PFSK-1 (cell line): ENCODE measurements around the gene STAT4.

Source experiments
- FOXP2 ChIP-seq: optimal IDR thresholded peaks from 2 replicates; pipeline ENCODE3; 2011; ENCODE audit warnings: borderline replicate concordance, control low read depth, inconsistent platforms; ENCODE audit not compliant: insufficient read depth; ENCODE audit errors: extremely low read length, extremely low read depth
- POLR2AphosphoS5 ChIP-seq: IDR thresholded peaks from 2 replicates; pipeline ENCODE4 v1.6.1; 2012; ENCODE audit warnings: low read depth, mild to moderate bottlenecking, control low read depth, low read length, moderate library complexity
- SIN3A ChIP-seq: IDR thresholded peaks from 2 replicates; pipeline ENCODE4 v1.6.1; 2012; ENCODE audit warnings: mild to moderate bottlenecking, low read length, moderate library complexity, borderline replicate concordance; ENCODE audit not compliant: insufficient read depth
- TAF1 ChIP-seq: IDR thresholded peaks from 2 replicates; pipeline ENCODE4 v1.6.1; 2012; ENCODE audit warnings: low read length, control low read depth, borderline replicate concordance; ENCODE audit not compliant: insufficient read depth
- TF ChIP-seq, protein P1 (sequence below), 2 experiments: IDR thresholded peaks; 2 replicates each; pipeline versions ENCODE4 v1.6.1 to v1.8.0; 2011 to 2012; ENCODE audit warnings: low read depth in 2 of 2, low read length in 2 of 2, control low read depth in 1 of 2, inconsistent platforms in 1 of 2, mild to moderate bottlenecking in 1 of 2, moderate library complexity in 1 of 2; ENCODE audit not compliant: insufficient read depth in 1 of 2

Gene STAT4

DNA sequence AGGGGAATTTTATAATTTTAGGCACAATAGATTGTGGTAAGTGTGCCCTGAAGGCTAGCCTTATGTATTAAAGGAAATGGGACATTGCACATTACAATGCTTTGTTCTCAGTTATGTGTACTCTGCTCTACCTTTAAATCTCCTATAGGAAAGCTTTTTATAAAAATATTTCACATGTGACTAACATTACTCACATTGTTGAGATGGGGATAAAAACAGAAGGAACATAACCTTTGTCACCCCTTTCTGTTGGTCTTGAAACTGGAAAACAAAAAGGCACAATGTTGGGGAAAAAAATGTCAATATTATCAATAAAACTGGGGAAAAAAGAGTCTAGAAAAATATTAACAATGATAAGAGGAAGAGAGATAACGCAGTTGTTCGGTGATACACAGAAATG lies 119.5 kb downstream of the STAT4 start:
- TF ChIP-seq, protein P1, sequence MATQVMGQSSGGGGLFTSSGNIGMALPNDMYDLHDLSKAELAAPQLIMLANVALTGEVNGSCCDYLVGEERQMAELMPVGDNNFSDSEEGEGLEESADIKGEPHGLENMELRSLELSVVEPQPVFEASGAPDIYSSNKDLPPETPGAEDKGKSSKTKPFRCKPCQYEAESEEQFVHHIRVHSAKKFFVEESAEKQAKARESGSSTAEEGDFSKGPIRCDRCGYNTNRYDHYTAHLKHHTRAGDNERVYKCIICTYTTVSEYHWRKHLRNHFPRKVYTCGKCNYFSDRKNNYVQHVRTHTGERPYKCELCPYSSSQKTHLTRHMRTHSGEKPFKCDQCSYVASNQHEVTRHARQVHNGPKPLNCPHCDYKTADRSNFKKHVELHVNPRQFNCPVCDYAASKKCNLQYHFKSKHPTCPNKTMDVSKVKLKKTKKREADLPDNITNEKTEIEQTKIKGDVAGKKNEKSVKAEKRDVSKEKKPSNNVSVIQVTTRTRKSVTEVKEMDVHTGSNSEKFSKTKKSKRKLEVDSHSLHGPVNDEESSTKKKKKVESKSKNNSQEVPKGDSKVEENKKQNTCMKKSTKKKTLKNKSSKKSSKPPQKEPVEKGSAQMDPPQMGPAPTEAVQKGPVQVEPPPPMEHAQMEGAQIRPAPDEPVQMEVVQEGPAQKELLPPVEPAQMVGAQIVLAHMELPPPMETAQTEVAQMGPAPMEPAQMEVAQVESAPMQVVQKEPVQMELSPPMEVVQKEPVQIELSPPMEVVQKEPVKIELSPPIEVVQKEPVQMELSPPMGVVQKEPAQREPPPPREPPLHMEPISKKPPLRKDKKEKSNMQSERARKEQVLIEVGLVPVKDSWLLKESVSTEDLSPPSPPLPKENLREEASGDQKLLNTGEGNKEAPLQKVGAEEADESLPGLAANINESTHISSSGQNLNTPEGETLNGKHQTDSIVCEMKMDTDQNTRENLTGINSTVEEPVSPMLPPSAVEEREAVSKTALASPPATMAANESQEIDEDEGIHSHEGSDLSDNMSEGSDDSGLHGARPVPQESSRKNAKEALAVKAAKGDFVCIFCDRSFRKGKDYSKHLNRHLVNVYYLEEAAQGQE (IDR thresholded peaks at IDR 0.05; ENCODE audit: insufficient read depth in 1 of 2, low read depth in 2 of 2, low read length in 2 of 2): no peak
- TF ChIP-seq TAF1 (no peak), SIN3A (no peak), POLR2AphosphoS5 (no peak), FOXP2 (no peak)

DNA sequence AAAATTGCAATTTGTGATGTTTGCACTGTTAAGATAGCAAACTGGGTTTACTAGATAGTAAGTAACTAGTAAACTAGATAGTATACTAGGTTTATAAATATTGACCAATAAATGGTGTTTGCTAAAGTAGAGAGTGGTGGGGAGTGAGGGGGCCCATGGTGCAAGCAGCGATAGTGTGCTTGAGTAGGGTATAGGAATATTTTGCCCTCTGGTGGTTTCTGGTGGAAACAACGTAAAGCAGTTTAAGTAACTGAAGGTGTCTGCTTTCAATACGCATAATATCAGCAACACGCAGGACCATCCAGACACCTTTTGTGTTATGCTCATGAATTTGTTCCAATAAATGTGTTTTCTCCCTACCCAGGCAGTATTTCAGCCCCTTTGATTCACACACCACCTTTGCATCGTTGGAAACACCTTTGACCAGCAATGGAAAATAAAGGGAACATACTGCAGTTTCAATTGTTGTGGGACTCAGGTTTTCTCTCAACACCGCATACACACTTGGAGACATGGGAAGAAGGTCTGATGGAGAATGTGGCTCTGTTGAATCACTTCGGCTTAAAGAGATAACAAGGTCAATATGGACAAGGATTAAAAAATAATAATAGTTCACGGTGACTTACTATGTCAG lies 120.2 kb downstream of the STAT4 start:
- no peak for TF ChIP-seq POLR2AphosphoS5
- no peak for TF ChIP-seq FOXP2
- TF ChIP-seq SIN3A: no peak
- TF ChIP-seq, protein P1 (IDR thresholded peaks at IDR 0.05; ENCODE audit: insufficient read depth in 1 of 2, low read depth in 2 of 2, low read length in 2 of 2): no peak
- TF ChIP-seq TAF1: no peak

DNA sequence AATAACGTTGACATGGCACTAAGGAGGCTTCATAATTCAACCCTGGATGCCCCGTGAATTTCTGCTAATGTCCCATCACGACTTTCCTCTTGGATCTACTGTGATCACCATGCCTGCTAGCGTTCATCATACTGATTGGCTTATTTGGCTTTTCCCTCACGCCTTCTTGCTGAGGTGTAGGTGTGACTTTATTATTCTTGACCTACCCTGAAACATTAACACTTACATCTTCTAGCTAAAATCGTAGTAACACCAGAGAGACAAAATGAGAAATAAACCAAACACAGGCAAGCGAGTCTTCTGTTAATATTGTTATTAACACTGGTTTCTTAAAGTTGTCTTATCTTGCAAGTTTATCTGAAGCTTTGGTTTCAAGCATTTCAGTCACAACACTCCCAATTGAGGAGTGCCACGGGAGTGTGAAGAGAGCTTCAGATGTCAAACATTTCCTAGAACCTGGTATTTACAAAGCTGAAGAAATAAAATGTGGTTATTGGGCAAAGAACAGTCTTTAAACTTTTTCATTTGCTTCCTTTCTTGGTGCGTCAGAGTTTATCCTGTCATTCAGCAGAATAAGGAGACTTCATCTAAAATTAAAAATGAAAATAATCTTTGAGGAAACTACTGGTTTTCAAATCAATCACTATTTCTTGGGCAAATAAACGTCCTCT lies 121.4 kb downstream of the STAT4 start:
- TF ChIP-seq, protein P1 (IDR thresholded peaks at IDR 0.05; ENCODE audit: insufficient read depth in 1 of 2, low read depth in 2 of 2, low read length in 2 of 2): no peak
- TF ChIP-seq SIN3A (no peak), FOXP2 (no peak), TAF1 (no peak), POLR2AphosphoS5 (no peak)

DNA sequence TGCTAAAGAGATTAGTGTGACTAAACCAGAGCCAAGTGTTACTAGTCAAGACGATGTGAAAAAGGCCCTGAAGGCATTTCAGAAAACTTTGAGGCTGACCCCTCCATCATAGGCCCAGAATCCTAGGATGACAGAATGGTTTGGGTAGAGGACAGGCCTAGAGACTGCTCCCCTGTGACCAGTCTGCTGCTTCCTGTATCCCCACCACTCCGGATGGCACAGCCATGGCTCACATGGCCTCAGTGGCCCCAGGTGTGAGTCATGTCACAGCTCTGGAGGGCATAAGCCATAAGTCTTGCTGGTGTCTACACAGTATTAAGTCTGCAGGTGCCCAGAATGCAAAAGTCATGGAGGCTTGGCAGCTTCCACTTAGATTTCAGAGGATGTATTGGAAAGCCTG lies 124.4 kb downstream of the STAT4 start:
- TF ChIP-seq TAF1 (no peak), FOXP2 (no peak), POLR2AphosphoS5 (no peak), SIN3A (no peak)
- TF ChIP-seq, protein P1 (IDR thresholded peaks at IDR 0.05; ENCODE audit: insufficient read depth in 1 of 2, low read depth in 2 of 2, low read length in 2 of 2): no peak
